CD14-positive monocyte (primary cell): ENCODE data around the gene TMEM209. TPM values are rescaled to one million over a fixed set of nuclear protein-coding genes. Genes with fewer than 3 reads are reported as not detected.

Source experiments
- DNase-seq, 3 donors: peaks; one replicate each; pipeline ENCODE4 v3.0.0-alpha.2; 2011 to 2022
- H2AFZ ChIP-seq: 2 replicates; pipeline ENCODE4 v1.6.0; 2012; ENCODE audit warnings: mild to moderate bottlenecking, low read depth, low read length, inconsistent platforms; ENCODE audit not compliant: insufficient read depth, poor library complexity, severe bottlenecking
- H3K27ac ChIP-seq, 2 donors: 1 replicate in 1 of 2; 2 replicates in 1 of 2; pipeline ENCODE4 v1.5.1; 2012 to 2013; ENCODE audit warnings: low read length in 2 of 2, control low read depth in 1 of 2, inconsistent platforms in 1 of 2, low read depth in 1 of 2, mild to moderate bottlenecking in 1 of 2
- H3K27me3 ChIP-seq, 2 donors: one replicate each; pipeline versions ENCODE4 v1.6.0 to v1.6.1; 2011 to 2013; ENCODE audit warnings: low read length in 2 of 2; ENCODE audit not compliant: control insufficient read depth in 2 of 2, insufficient read depth in 2 of 2
- H3K36me3 ChIP-seq, 2 donors: replicated peaks in 1 of 2; 1 replicate in 1 of 2; 2 replicates in 1 of 2; pipeline versions ENCODE4 v1.5.1 to v1.6.1; 2012 to 2013; ENCODE audit warnings: low read length in 2 of 2, control low read depth in 1 of 2, inconsistent platforms in 1 of 2, mild to moderate bottlenecking in 1 of 2; ENCODE audit not compliant: insufficient read depth in 2 of 2, control insufficient read depth in 1 of 2
- H3K4me1 ChIP-seq, 2 donors: 1 replicate in 1 of 2; 2 replicates in 1 of 2; pipeline versions ENCODE4 v1.5.1 to v1.6.1; 2012 to 2013; ENCODE audit warnings: low read length in 2 of 2, control low read depth in 1 of 2, inconsistent platforms in 1 of 2, mild to moderate bottlenecking in 1 of 2, moderate library complexity in 1 of 2; ENCODE audit not compliant: insufficient read depth in 2 of 2, control insufficient read depth in 1 of 2
- H3K4me2 ChIP-seq: replicated peaks from 2 replicates; pipeline ENCODE3; 2012; ENCODE audit warnings: low read length, moderate library complexity, mild to moderate bottlenecking; ENCODE audit not compliant: poor library complexity, severe bottlenecking; ENCODE audit errors: extremely low read depth
- H3K4me3 ChIP-seq, 3 experiments: fragments of 200-600 bp in 1 of 3; sonication (generic) in 1 of 3; replicated peaks in 1 of 3; 1 replicate in 2 of 3; 2 replicates in 1 of 3; pipeline ENCODE4 v1.5.1; 2011 to 2013; ENCODE audit warnings: low read length in 3 of 3, mild to moderate bottlenecking in 3 of 3, control low read depth in 2 of 3, low read depth in 2 of 3, inconsistent platforms in 1 of 3, moderate library complexity in 1 of 3
- H3K79me2 ChIP-seq: 2 replicates; pipeline ENCODE4 v1.6.0; 2012; ENCODE audit warnings: mild to moderate bottlenecking, control low read depth, inconsistent platforms, low read length, moderate library complexity; ENCODE audit not compliant: insufficient read depth
- H3K9ac ChIP-seq: 2 replicates; pipeline ENCODE4 v1.6.0; 2017; ENCODE audit warnings: low read length, mild to moderate bottlenecking; ENCODE audit not compliant: insufficient read depth, poor library complexity, severe bottlenecking
- H3K9me3 ChIP-seq, 2 donors: replicated peaks in 1 of 2; 1 replicate in 1 of 2; 2 replicates in 1 of 2; pipeline versions ENCODE4 v1.5.1 to v1.6.1; 2012 to 2013; ENCODE audit warnings: low read length in 2 of 2, control low read depth in 1 of 2; ENCODE audit not compliant: control insufficient read depth in 1 of 2, insufficient read depth in 1 of 2
- H4K20me1 ChIP-seq: 2 replicates; pipeline ENCODE4 v1.6.0; 2012; ENCODE audit warnings: mild to moderate bottlenecking, low read length, control low read depth, moderate library complexity; ENCODE audit not compliant: insufficient read depth
- H3K27ac Mint-ChIP-seq, 7 donors: one replicate each; pipeline ENCODE4 v1.8.0; 2020; ENCODE audit warnings: mild to moderate bottlenecking in 7 of 7, mixed read lengths in 7 of 7, moderate library complexity in 6 of 7, inconsistent platforms in 2 of 7
- H3K27me3 Mint-ChIP-seq, 3 donors: one replicate each; pipeline ENCODE4 v1.8.0; 2021 to 2022; ENCODE audit warnings: low read depth in 3 of 3, mild to moderate bottlenecking in 3 of 3, mixed read lengths in 3 of 3, moderate library complexity in 3 of 3, inconsistent platforms in 1 of 3
- H3K36me3 Mint-ChIP-seq, 2 donors: one replicate each; pipeline ENCODE4 v1.8.0; 2020; ENCODE audit warnings: mixed read lengths in 2 of 2, inconsistent platforms in 1 of 2, mild to moderate bottlenecking in 1 of 2
- H3K4me1 Mint-ChIP-seq: one replicate; pipeline ENCODE4 v1.8.0; 2020; ENCODE audit warnings: mild to moderate bottlenecking, mixed read lengths
- H3K4me3 Mint-ChIP-seq, 2 donors: one replicate each; pipeline ENCODE4 v1.8.0; 2020; ENCODE audit warnings: mild to moderate bottlenecking in 2 of 2, mixed read lengths in 2 of 2, moderate library complexity in 1 of 2
- H3K9me3 Mint-ChIP-seq, 7 donors: one replicate each; pipeline ENCODE4 v1.8.0; 2020 to 2022; ENCODE audit warnings: mixed read lengths in 7 of 7, mild to moderate bottlenecking in 6 of 7, moderate library complexity in 6 of 7, inconsistent platforms in 2 of 7
- CTCF ChIP-seq: fragments of 200-600 bp; IDR thresholded peaks from one replicate; pipeline ENCODE4 v1.8.0; 2022; ENCODE audit warnings: antibody characterized with exemption, mild to moderate bottlenecking
- WGBS: methylation state at CpG from one replicate; pipeline ENCODE4 v1.1.5; 2013; ENCODE audit warnings: missing lambda C conversion rate; ENCODE audit not compliant: insufficient coverage; 5-methylcytosine and 5-hydroxymethylcytosine counted together
- intact Hi-C, 2 donors: fragments of 100-400 bp; cut with micrococcal nuclease; formaldehyde crosslinking; loops; one replicate each; pipeline versions ENCODE4 v1.15.0 to v1.15.1; 2023
- polyA plus RNA-seq, 3 donors: library from polyadenylated mRNA; depleted of rRNA in 1 of 3; unstranded in 2 of 3; stranded (reverse) in 1 of 3; fragments of 300-500 nt in 2 of 3; fragments of >200 nt in 1 of 3; fragmentation: Illumina TruSeq in 2 of 3; gene quantifications; 1 replicate in 2 of 3; 2 replicates in 1 of 3; pipeline ENCODE4 v1.2.3, GENCODE V29; 2012 to 2021

TMEM209 gene
- polyA plus RNA-seq, 3 donors = 7.7 to 16.7 (median 9.6) TPM

GRCh38 chr7:130150587-130150986 lies 54.6 kb downstream of the TMEM209 start:
- H3K27me3 ChIP-seq = no peaks in the 10 kb centered on the region
- Mint-ChIP-seq H3K27ac (no peak overlapping the region), H3K4me1 (peaks cover 5% of the 10 kb centered on the region), H3K27me3 (peaks cover 0 to 6% (median 1%) of the 10 kb centered on the region in 3 donors), H3K4me3 (no peak overlapping the region), H3K9me3 (peaks cover 0 to 3% (median 1%) of the 10 kb centered on the region in 7 donors), H3K36me3 (no peaks in the 10 kb centered on the region)
- H3K27ac ChIP-seq = no peak overlapping the region
- no peaks in the 10 kb centered on the region for H3K36me3 ChIP-seq
- no peaks in the 10 kb centered on the region for H3K4me1 ChIP-seq
- 93% methylated on average over 9 of the region's 11 CpGs for WGBS
- no peak overlapping the region for H3K4me2 ChIP-seq
- no peaks in the 10 kb centered on the region for H3K9me3 ChIP-seq
- H3K79me2 ChIP-seq = no peaks in the 10 kb centered on the region
- TF ChIP-seq CTCF = no peak
- intact Hi-C loops = no loop called here
- no peaks in the 10 kb centered on the region for H4K20me1 ChIP-seq
- DNase-seq = no peak
- H2AFZ ChIP-seq = no peak overlapping the region
- no peak overlapping the region for H3K4me3 ChIP-seq
- no peak overlapping the region for H3K9ac ChIP-seq

GRCh38 chr7:130149281-130150139 lies 55.7 kb downstream of the TMEM209 start:
- Histone ChIP-seq H3K9ac (no peak overlapping the region), H3K27me3 (no peaks in the 10 kb centered on the region), H3K79me2 (no peaks in the 10 kb centered on the region), H3K36me3 (no peaks in the 10 kb centered on the region), H3K27ac (no peak overlapping the region), H3K9me3 (no peaks in the 10 kb centered on the region), H3K4me2 (no peak overlapping the region), H2AFZ (no peak overlapping the region), H4K20me1 (no peaks in the 10 kb centered on the region), H3K4me1 (no peaks in the 10 kb centered on the region), H3K4me3 (no peak overlapping the region)
- Mint-ChIP-seq H3K27ac (no peak overlapping the region), H3K9me3 (peaks cover 0 to 2% (median 0%) of the 10 kb centered on the region in 7 donors), H3K27me3 (peaks cover 0 to 7% (median 1%) of the 10 kb centered on the region in 3 donors), H3K4me1 (peaks cover 5% of the 10 kb centered on the region), H3K4me3 (no peak overlapping the region), H3K36me3 (no peaks in the 10 kb centered on the region)
- DNase-seq = no peak
- no peak for TF ChIP-seq CTCF
- 39% methylated on average over 14 of the region's 20 CpGs for WGBS
- intact Hi-C loops = no loop called here
